Uterus (tissue), 4 donors: Measurements from ENCODE around the gene ACSM3. TPM values are rescaled to one million over a fixed set of nuclear protein-coding genes. Genes with fewer than 3 reads are reported as not detected.

Experiments
- DNase-seq, 2 donors: peaks; one replicate each; pipeline ENCODE4 v3.0.0-alpha.2; 2019 to 2020
- H3K27ac ChIP-seq, 2 donors: fragments of 200-600 bp; sonication (generic); 1 replicate in 1 of 2; 2 replicates in 1 of 2; pipeline ENCODE4 v1.5.1; 2016 to 2018
- H3K27me3 ChIP-seq, 2 donors: fragments of 200-600 bp; sonication (generic); one replicate each; pipeline ENCODE4 v1.5.1; 2018 to 2019; ENCODE audit warnings: control low read depth in 1 of 2
- H3K36me3 ChIP-seq, 2 donors: fragments of 200-600 bp; sonication (generic); one replicate each; pipeline ENCODE4 v1.5.1; 2019; ENCODE audit warnings: control low read depth in 1 of 2
- H3K4me1 ChIP-seq, 2 donors: fragments of 200-600 bp; sonication (generic); one replicate each; pipeline ENCODE4 v1.5.1; 2018 to 2019; ENCODE audit warnings: control low read depth in 1 of 2
- H3K4me3 ChIP-seq, 2 donors: fragments of 200-600 bp; sonication (generic); 1 replicate in 1 of 2; 2 replicates in 1 of 2; pipeline ENCODE4 v1.5.1; 2018 to 2019; ENCODE audit warnings: mild to moderate bottlenecking in 1 of 2
- H3K9me3 ChIP-seq, 2 donors: fragments of 200-600 bp; sonication (generic); one replicate each; pipeline ENCODE4 v1.5.1; 2019; ENCODE audit warnings: control low read depth in 1 of 2
- CTCF ChIP-seq, 4 experiments: fragments of 200-600 bp in 2 of 4; fragments of 450-650 bp in 2 of 4; sonication (generic) in 2 of 4; IDR thresholded peaks; one replicate each; pipeline ENCODE4 v1.5.1; 2016 to 2019; ENCODE audit warnings: antibody characterized with exemption in 4 of 4, mild to moderate bottlenecking in 2 of 4, moderate library complexity in 1 of 4
- POLR2A ChIP-seq, 2 donors: fragments of 450-650 bp; IDR thresholded peaks; one replicate each; pipeline ENCODE4 v1.6.1; 2016; ENCODE audit warnings: antibody characterized with exemption in 2 of 2, mild to moderate bottlenecking in 1 of 2, moderate library complexity in 1 of 2
- intact Hi-C: fragments of 100-400 bp; cut with DNase I; formaldehyde crosslinking; loops from one replicate; pipeline ENCODE4 v1.15.1; 2023; ENCODE audit warnings: low total_unique reads
- total RNA-seq, 4 donors: library from RNA; depleted of rRNA in 3 of 4; stranded (reverse); fragments of >200 nt in 3 of 4; gene quantifications; one replicate each; pipeline versions ENCODE4 v1.1.0 to v1.2.4, GENCODE V29; 2014 to 2023
- donor health status: DM: yes; HTN: yes; CAD: no.

ACSM3 gene
- total RNA-seq, 4 donors from 2014 or later, result 18.7 to 365 (median 175) TPM

- DNase-seq, result no peak
- no peaks in the 10 kb centered on the region for H3K9me3 ChIP-seq
- no peaks in the 10 kb centered on the region for H3K4me1 ChIP-seq
- H3K27ac ChIP-seq, result no peak overlapping the region
- intact Hi-C loops, result no loop called here
- no peaks in the 10 kb centered on the region for H3K27me3 ChIP-seq
- TF ChIP-seq POLR2A (IDR thresholded peaks at IDR 0.05), result no peak
- TF ChIP-seq CTCF (IDR thresholded peaks at IDR 0.05), result no peak
- H3K36me3 ChIP-seq, result no peaks in the 10 kb centered on the region
- no peak overlapping the region for H3K4me3 ChIP-seq
Observed at GRCh38 chr16:20818929-20819585, 55.2 kb downstream of the ACSM3 start.

DNA sequence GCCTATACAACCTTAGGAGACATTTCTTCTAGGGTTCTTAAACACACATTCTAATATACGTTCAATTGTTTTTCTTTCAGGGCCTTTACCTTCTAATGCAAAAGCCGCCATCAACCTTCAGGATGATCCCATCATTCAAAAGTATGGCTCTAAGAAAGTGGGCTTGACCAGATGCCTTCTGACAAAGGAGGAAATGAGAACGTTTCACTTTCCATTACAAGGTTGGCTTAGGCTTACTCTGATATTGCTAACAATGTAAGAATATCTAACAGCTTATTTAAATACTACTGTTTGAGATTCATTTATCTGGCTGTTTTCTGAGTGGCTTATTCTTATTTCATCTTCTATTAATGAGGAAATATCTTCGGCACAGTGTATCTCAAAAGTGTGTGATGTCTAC, 57.9 kb downstream of the ACSM3 start:
- TF ChIP-seq POLR2A (IDR thresholded peaks at IDR 0.05) (no peak), CTCF (IDR thresholded peaks at IDR 0.05) (no peak)
- H3K4me3 ChIP-seq, result no peak overlapping the region
- no peaks in the 10 kb centered on the region for H3K36me3 ChIP-seq
- no peaks in the 10 kb centered on the region for H3K4me1 ChIP-seq
- intact Hi-C loops, result no loop called here
- DNase-seq, result no peak
- H3K9me3 ChIP-seq, result no peaks in the 10 kb centered on the region
- no peaks in the 10 kb centered on the region for H3K27me3 ChIP-seq
- H3K27ac ChIP-seq, result no peak overlapping the region

- no peaks in the 10 kb centered on the region for H3K27me3 ChIP-seq
- TF ChIP-seq POLR2A (IDR thresholded peaks at IDR 0.05) (no peak), CTCF (IDR thresholded peaks at IDR 0.05) (no peak)
Observed at GRCh38 chr16:20822521-20823325, 58.9 kb downstream of the ACSM3 start.

DNA sequence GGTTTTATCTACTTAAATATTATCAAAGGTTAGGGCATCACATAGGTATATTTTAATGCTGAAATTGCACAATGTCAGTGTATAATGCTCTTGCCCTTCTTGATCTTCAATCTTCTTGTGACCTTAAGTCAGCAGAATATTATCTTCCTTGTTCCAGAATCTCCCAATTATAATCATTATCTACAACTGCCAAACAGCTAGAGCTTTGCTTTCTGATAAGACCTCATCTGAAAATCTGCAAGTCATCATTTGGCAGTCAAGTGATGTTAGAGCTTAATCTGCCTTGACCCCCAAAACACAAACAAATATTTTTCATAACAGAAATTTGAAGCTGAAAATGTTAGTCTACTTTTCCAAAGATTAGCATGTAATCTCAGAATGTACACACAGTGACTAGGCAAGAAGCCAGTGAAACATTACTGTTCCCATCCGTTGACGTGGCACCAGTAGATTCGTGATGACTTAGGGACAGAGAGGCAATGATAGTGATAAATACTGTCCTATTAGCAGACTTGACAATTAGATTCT, 62.3 kb downstream of the ACSM3 start:
- H3K4me1 ChIP-seq, result no peaks in the 10 kb centered on the region
- H3K4me3 ChIP-seq, result no peak overlapping the region
- H3K27ac ChIP-seq, result no peak overlapping the region
- no peaks in the 10 kb centered on the region for H3K36me3 ChIP-seq
- intact Hi-C loops, result no loop called here
- H3K9me3 ChIP-seq, result no peaks in the 10 kb centered on the region
- no peak for DNase-seq
- TF ChIP-seq POLR2A (IDR thresholded peaks at IDR 0.05), result no peak
- no peak for TF ChIP-seq CTCF (IDR thresholded peaks at IDR 0.05)
- no peaks in the 10 kb centered on the region for H3K27me3 ChIP-seq

More at GRCh38 chr16:20822521-20823325, 58.9 kb downstream of the ACSM3 start:
- no peak for DNase-seq
- H3K4me1 ChIP-seq, result no peaks in the 10 kb centered on the region
- H3K4me3 ChIP-seq, result no peak overlapping the region
- H3K36me3 ChIP-seq, result no peaks in the 10 kb centered on the region
- intact Hi-C loops, result no loop called here
- H3K27ac ChIP-seq, result no peak overlapping the region
- H3K9me3 ChIP-seq, result no peaks in the 10 kb centered on the region

GRCh38 chr16:20829536-20829935, 65.7 kb downstream of the ACSM3 start:
- H3K4me3 ChIP-seq, result no peak overlapping the region
- H3K9me3 ChIP-seq, result no peaks in the 10 kb centered on the region
- no peak for TF ChIP-seq CTCF (IDR thresholded peaks at IDR 0.05)
- no peak for TF ChIP-seq POLR2A (IDR thresholded peaks at IDR 0.05)
- intact Hi-C loops, result no loop called here
- no peaks in the 10 kb centered on the region for H3K27me3 ChIP-seq
- no peaks in the 10 kb centered on the region for H3K36me3 ChIP-seq
- DNase-seq, result no peak
- no peaks in the 10 kb centered on the region for H3K4me1 ChIP-seq
- H3K27ac ChIP-seq, result no peak overlapping the region
